Osteocyte (in vitro differentiated cells): ENCODE measurements around the gene TRPV4. TPM values are rescaled to one million over a fixed set of nuclear protein-coding genes. Genes with fewer than 3 reads are reported as not detected.

Experiments used
- DNase-seq: peaks from one replicate; pipeline ENCODE4 v3.0.0; 2021; ENCODE audit warnings: mixed read lengths; ENCODE audit not compliant: unreplicated experiment; ENCODE audit errors: extremely low spot score
- H3K27ac Mint-ChIP-seq: one replicate; pipeline ENCODE4 v1.8.0; 2021; ENCODE audit warnings: mild to moderate bottlenecking, mixed read lengths; ENCODE audit not compliant: unreplicated experiment
- H3K27me3 Mint-ChIP-seq: one replicate; pipeline ENCODE4 v1.8.0; 2021; ENCODE audit warnings: mixed read lengths; ENCODE audit not compliant: unreplicated experiment
- H3K36me3 Mint-ChIP-seq: one replicate; pipeline ENCODE4 v1.8.0; 2021; ENCODE audit warnings: mixed read lengths; ENCODE audit not compliant: unreplicated experiment
- H3K4me1 Mint-ChIP-seq: one replicate; pipeline ENCODE4 v1.8.0; 2021; ENCODE audit warnings: mixed read lengths; ENCODE audit not compliant: unreplicated experiment
- H3K4me3 Mint-ChIP-seq: one replicate; pipeline ENCODE4 v1.8.0; 2021; ENCODE audit warnings: mild to moderate bottlenecking, moderate library complexity, mixed read lengths; ENCODE audit not compliant: unreplicated experiment
- H3K9me3 Mint-ChIP-seq: one replicate; pipeline ENCODE4 v1.8.0; 2021; ENCODE audit warnings: mixed read lengths; ENCODE audit not compliant: unreplicated experiment
- total RNA-seq: library from RNA; stranded (reverse); gene quantifications from 2 replicates; pipeline ENCODE4 v1.2.1, GENCODE V29; 2021
- TF ChIP-seq, protein P1 (sequence below): fragments of 200-600 bp; sonication (generic); IDR thresholded peaks from 2 replicates; pipeline ENCODE4 v1.5.0; 2021; ENCODE audit warnings: antibody characterized with exemption, mild to moderate bottlenecking, moderate library complexity

Gene TRPV4
- total RNA-seq, 1 donor from 2014 or later, result 1.6 TPM

DNA sequence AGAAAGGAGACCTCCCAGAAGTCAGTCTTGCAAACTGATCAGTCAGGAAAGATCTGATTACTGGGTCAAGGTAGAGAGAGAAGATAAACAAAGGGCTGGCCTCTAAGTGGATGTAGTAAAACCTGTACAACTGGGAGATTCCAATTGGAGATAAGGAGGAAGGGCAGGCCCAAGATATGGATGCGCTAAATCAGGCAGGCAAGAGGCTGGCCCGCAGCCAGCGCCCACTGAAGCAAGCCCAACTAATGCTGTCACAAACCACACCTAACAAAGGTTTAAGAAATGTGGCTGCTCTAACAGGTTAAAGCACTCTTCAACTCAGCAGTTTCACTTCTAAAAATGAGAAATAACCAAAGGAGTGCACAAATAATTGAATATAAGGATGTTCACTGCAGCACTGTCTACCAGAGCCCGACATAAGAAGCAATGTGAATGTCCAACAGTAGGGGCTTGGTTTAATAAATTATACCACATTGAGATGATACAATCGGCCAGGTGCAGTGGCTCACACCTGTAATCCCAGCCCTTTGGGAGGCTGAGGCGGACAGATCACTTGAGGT is 42.5 kb upstream of the TRPV4 start:
- Mint-ChIP-seq H3K9me3 (no peaks in the 10 kb centered on the region), H3K27ac (no peak overlapping the region), H3K4me3 (no peak overlapping the region), H3K27me3 (no peaks in the 10 kb centered on the region), H3K36me3 (peaks cover 1% of the 10 kb centered on the region), H3K4me1 (peaks cover 30% of the 10 kb centered on the region)
- DNase-seq, result no peak
- TF ChIP-seq, protein P1, sequence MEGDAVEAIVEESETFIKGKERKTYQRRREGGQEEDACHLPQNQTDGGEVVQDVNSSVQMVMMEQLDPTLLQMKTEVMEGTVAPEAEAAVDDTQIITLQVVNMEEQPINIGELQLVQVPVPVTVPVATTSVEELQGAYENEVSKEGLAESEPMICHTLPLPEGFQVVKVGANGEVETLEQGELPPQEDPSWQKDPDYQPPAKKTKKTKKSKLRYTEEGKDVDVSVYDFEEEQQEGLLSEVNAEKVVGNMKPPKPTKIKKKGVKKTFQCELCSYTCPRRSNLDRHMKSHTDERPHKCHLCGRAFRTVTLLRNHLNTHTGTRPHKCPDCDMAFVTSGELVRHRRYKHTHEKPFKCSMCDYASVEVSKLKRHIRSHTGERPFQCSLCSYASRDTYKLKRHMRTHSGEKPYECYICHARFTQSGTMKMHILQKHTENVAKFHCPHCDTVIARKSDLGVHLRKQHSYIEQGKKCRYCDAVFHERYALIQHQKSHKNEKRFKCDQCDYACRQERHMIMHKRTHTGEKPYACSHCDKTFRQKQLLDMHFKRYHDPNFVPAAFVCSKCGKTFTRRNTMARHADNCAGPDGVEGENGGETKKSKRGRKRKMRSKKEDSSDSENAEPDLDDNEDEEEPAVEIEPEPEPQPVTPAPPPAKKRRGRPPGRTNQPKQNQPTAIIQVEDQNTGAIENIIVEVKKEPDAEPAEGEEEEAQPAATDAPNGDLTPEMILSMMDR, result no peak

DNA sequence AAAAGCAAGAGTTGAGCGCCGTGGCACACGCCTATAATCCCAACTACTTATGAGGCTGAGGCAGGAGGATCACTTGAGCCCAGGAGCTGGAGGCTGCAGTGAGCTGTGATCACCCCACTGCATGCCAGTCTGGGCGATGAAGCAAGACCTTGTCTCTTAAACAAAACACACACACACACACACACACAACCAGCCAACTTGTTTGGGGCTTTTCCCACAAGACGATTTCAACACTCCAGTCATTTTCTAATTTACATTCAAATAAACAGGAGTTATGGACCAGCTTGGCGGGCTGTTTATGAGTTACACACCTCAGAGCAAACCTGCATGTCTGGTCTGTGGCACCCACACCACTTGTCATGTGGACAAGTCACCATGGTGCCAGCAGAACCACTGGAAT is 40.5 kb upstream of the TRPV4 start:
- DNase-seq, result no peak
- H3K9me3 Mint-ChIP-seq, result no peaks in the 10 kb centered on the region
- no peaks in the 10 kb centered on the region for H3K27me3 Mint-ChIP-seq
- TF ChIP-seq, protein P1, result no peak
- H3K4me3 Mint-ChIP-seq, result no peak overlapping the region
- H3K36me3 Mint-ChIP-seq, result peaks cover 1% of the 10 kb centered on the region
- no peak overlapping the region for H3K27ac Mint-ChIP-seq
- H3K4me1 Mint-ChIP-seq, result peaks cover 16% of the 10 kb centered on the region

DNA sequence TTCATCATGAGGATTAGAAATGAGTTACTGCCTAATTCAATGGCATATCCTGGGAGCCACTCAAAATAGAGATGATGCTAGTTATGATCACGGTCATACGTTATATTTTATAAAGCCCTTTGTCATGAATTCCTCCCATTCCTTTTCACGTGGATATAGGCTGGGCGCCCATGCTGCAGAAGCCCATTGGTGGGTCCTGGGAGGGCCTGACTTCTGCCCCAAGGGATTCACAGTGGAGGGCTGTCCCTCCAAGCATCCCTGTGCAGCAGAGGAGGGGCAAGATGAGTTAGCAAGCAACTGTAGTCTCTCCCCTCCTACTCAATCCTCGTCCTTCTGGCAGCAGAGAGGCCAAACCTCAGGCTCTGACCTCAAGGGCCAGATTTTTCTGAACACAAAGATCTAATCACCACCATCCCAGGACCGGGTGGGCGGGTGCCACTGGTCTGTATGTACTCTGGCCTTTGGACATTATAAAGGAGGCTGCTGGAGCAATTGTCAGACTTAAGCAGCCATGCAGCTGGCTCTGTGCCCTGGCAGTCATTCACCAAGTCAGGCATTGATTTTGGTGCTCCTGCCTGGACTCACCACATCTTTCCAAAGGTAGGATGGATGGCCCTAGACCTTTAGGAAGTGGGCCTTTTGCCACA is 38.6 kb upstream of the TRPV4 start:
- no peaks in the 10 kb centered on the region for H3K4me1 Mint-ChIP-seq
- H3K4me3 Mint-ChIP-seq, result no peak overlapping the region
- H3K36me3 Mint-ChIP-seq, result peaks cover 1% of the 10 kb centered on the region
- TF ChIP-seq, protein P1, result no peak
- DNase-seq, result no peak
- no peaks in the 10 kb centered on the region for H3K27me3 Mint-ChIP-seq
- H3K27ac Mint-ChIP-seq, result no peak overlapping the region
- H3K9me3 Mint-ChIP-seq, result no peaks in the 10 kb centered on the region

DNA sequence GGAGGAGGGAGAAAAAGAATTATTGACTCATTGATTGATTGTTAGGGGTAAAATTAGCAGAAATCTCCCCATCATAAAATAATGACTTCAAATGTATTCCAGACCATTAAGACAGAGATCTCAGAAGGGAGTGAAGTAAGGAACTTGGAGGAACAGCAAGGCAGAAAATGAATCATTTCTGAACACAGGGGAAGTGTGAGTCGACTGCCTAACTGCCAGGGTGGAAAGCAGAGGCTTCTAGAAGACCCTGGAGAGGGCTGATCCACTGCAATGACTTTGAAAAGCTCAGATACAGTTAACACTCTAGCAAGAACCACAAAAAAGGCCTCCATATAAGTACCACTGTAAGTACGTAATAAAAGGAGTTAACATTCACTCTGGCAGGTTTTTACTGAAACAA is 37.5 kb upstream of the TRPV4 start:
- H3K4me1 Mint-ChIP-seq, result no peaks in the 10 kb centered on the region
- no peak for DNase-seq
- H3K9me3 Mint-ChIP-seq, result no peaks in the 10 kb centered on the region
- TF ChIP-seq, protein P1, result no peak
- H3K36me3 Mint-ChIP-seq, result no peaks in the 10 kb centered on the region
- H3K27me3 Mint-ChIP-seq, result no peaks in the 10 kb centered on the region
- H3K4me3 Mint-ChIP-seq, result no peak overlapping the region
- peak overlapping the region; percentile 35 for H3K27ac Mint-ChIP-seq

DNA sequence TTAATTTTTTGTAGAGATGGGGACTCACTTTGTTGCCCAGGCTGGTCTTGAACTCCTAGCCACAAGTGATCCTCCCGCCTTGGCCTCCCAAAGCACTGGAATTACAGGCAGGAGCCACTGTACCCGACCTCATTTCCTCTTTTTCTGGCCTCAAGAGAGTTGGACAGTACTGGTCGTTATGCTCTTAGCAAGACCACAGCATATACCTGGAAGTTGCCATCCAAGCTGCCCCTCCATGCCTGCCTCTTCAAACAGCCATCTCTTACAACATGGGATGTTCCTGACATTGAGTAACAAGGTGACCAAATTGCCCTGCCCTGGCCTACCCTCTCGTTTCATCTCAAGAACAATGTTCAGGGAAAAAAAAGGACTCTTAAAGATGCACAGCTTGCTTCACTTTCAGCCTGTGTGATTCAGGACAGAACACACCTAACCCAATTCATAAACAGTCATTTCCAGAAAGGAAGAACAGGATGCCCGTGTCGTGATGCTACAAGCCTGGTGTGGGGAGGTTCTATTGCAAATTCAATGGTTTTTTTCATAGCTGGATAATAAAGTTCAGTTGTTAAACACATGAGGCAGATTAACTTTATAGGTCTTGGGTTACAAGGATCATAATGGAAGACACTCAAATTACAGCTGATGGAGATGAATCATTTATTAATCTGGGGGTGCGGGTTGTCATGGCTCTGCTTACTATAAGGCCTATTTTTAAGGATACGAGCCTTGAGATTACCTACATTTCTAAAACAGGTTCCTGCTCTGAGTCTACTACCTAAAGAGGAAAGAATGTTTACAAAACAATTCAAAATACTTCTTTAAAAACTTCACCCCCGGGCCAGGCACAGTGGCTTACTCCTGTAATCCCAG is 35.2 kb upstream of the TRPV4 start:
- H3K9me3 Mint-ChIP-seq, result no peaks in the 10 kb centered on the region
- no peak overlapping the region for H3K27ac Mint-ChIP-seq
- H3K27me3 Mint-ChIP-seq, result no peaks in the 10 kb centered on the region
- TF ChIP-seq, protein P1, result no peak
- no peaks in the 10 kb centered on the region for H3K36me3 Mint-ChIP-seq
- no peak for DNase-seq
- no peak overlapping the region for H3K4me3 Mint-ChIP-seq
- peaks cover 16% of the 10 kb centered on the region for H3K4me1 Mint-ChIP-seq
